Sigmoid colon (tissue), 7 donors: ENCODE results near the gene MRPL38. TPM values are rescaled to one million over a fixed set of nuclear protein-coding genes. Genes with fewer than 3 reads are reported as not detected.

Source experiments
- DNase-seq: peaks from one replicate; pipeline ENCODE4 v3.0.0-alpha.2; 2019
- H3K27ac ChIP-seq, 4 donors: fragments of 200-600 bp; sonication (generic); one replicate each; pipeline ENCODE4 v1.5.1; 2016 to 2019; ENCODE audit warnings: mild to moderate bottlenecking in 1 of 4
- H3K27me3 ChIP-seq, 3 donors: fragments of 200-600 bp; sonication (generic); one replicate each; pipeline ENCODE4 v1.5.1; 2019; ENCODE audit warnings: mild to moderate bottlenecking in 1 of 3
- H3K36me3 ChIP-seq, 4 donors: fragments of 200-600 bp; sonication (generic); one replicate each; pipeline ENCODE4 v1.5.1; 2016 to 2019
- H3K4me1 ChIP-seq, 4 donors: fragments of 200-600 bp; sonication (generic); one replicate each; pipeline ENCODE4 v1.5.1; 2017 to 2019
- H3K4me3 ChIP-seq, 4 donors: fragments of 200-600 bp; sonication (generic); one replicate each; pipeline ENCODE4 v1.5.1; 2017 to 2019; ENCODE audit warnings: mild to moderate bottlenecking in 2 of 4, moderate library complexity in 1 of 4
- H3K9me3 ChIP-seq, 4 donors: fragments of 200-600 bp in 3 of 4; sonication (generic) in 3 of 4; one replicate each; pipeline versions ENCODE4 v1.5.1 to v1.6.1; 2013 to 2019
- CTCF ChIP-seq, 4 experiments: fragments of 450-650 bp in 3 of 4; fragments of 200-600 bp in 1 of 4; IDR thresholded peaks; one replicate each; pipeline ENCODE4 v1.5.1; 2016 to 2019; ENCODE audit warnings: antibody characterized with exemption in 4 of 4, mild to moderate bottlenecking in 3 of 4, moderate library complexity in 2 of 4
- EP300 ChIP-seq, 4 donors: sonication (generic); formaldehyde crosslinking; IDR thresholded peaks; one replicate each; pipeline ENCODE4 v1.6.1; 2017; ENCODE audit warnings: antibody characterized with exemption in 4 of 4
- POLR2A ChIP-seq, 2 donors: fragments of 450-650 bp; IDR thresholded peaks; one replicate each; pipeline ENCODE4 v1.6.1; 2016; ENCODE audit warnings: antibody characterized with exemption in 2 of 2, mild to moderate bottlenecking in 2 of 2, moderate library complexity in 2 of 2
- POLR2AphosphoS5 ChIP-seq, 4 donors: sonication (generic); formaldehyde crosslinking; IDR thresholded peaks; one replicate each; pipeline ENCODE4 v1.6.1; 2017; ENCODE audit warnings: antibody characterized with exemption in 4 of 4
- WGBS, 2 donors: extraction: QIAGEN DNeasy Blood & Tissue Kit; methylation state at CpG; one replicate each; pipeline ENCODE4 v1.1.7; 2013; 5-methylcytosine and 5-hydroxymethylcytosine counted together
- intact Hi-C: fragments of 100-400 bp; cut with DNase I; formaldehyde crosslinking; loops from one replicate; pipeline ENCODE4 v1.15.1; 2023
- polyA plus RNA-seq, 3 donors: library from polyadenylated mRNA; stranded (reverse); fragments of 200-250 nt; gene quantifications; one replicate each; pipeline ENCODE4 v1.2.3, GENCODE V29; 2013
- total RNA-seq, 4 donors: library from RNA; depleted of rRNA; stranded (reverse); fragments of >200 nt; gene quantifications; one replicate each; pipeline ENCODE4 v1.1.0, GENCODE V29; 2016
- donor health status: healthy with polysubstance abuse.
- donor health status: Bipolar disorder and iron deficiency.
- donor health status: healthy.

MRPL38 gene
- total and polyA plus RNA-seq, 7 donors = 32.8 to 71.5 (median 50.6) TPM

- no peaks in the 10 kb centered on the region for H3K27me3 ChIP-seq
- TF ChIP-seq EP300 (IDR thresholded peaks at IDR 0.05) (no peak), POLR2A (IDR thresholded peaks at IDR 0.05) (no peak), POLR2AphosphoS5 (IDR thresholded peaks at IDR 0.05) (no peak), CTCF (IDR thresholded peaks at IDR 0.05) (no peak)
- DNase-seq = no peak
- H3K4me1 ChIP-seq = peaks cover 0 to 15% (median 14%) of the 10 kb centered on the region in 4 donors
- 85 to 88% methylated on average over 13 of the region's 13 CpGs for WGBS, 2 donors
- intact Hi-C loops = no loop called here
- H3K9me3 ChIP-seq = no peaks in the 10 kb centered on the region
- H3K27ac ChIP-seq = no peak overlapping the region
- H3K4me3 ChIP-seq = no peak overlapping the region
- no peaks in the 10 kb centered on the region for H3K36me3 ChIP-seq
Measured at GRCh38 chr17:75937652-75938051, 33.0 kb upstream of the MRPL38 start.

- no peak for DNase-seq
- Histone ChIP-seq H3K9me3 (no peaks in the 10 kb centered on the region), H3K4me1 (no peaks in the 10 kb centered on the region), H3K36me3 (no peaks in the 10 kb centered on the region), H3K4me3 (no peak overlapping the region), H3K27ac (no peak overlapping the region), H3K27me3 (no peaks in the 10 kb centered on the region)
- TF ChIP-seq POLR2A (IDR thresholded peaks at IDR 0.05) (no peak), POLR2AphosphoS5 (IDR thresholded peaks at IDR 0.05) (no peak), CTCF (IDR thresholded peaks at IDR 0.05) (no peak), EP300 (IDR thresholded peaks at IDR 0.05) (no peak)
- intact Hi-C loops = no loop called here
- WGBS, 2 donors = 87 to 89% methylated on average over 4 of the region's 4 CpGs
Measured at GRCh38 chr17:75933808-75934207, 29.1 kb upstream of the MRPL38 start.

- H3K4me3 ChIP-seq = no peak overlapping the region
- H3K27me3 ChIP-seq = no peaks in the 10 kb centered on the region
- TF ChIP-seq POLR2A (IDR thresholded peaks at IDR 0.05) = no peak
- no peak for TF ChIP-seq POLR2AphosphoS5 (IDR thresholded peaks at IDR 0.05)
- TF ChIP-seq EP300 (IDR thresholded peaks at IDR 0.05) = no peak
- TF ChIP-seq CTCF (IDR thresholded peaks at IDR 0.05) = no peak
- no peaks in the 10 kb centered on the region for H3K4me1 ChIP-seq
- no peak overlapping the region for H3K27ac ChIP-seq
- no peaks in the 10 kb centered on the region for H3K9me3 ChIP-seq
- WGBS, 2 donors = 89 to 94% methylated on average over 5 of the region's 5 CpGs
- no peaks in the 10 kb centered on the region for H3K36me3 ChIP-seq
- intact Hi-C loops = no loop called here
- no peak for DNase-seq
Measured at GRCh38 chr17:75932852-75933251, 28.2 kb upstream of the MRPL38 start.

- intact Hi-C loops = no loop called here
- Histone ChIP-seq H3K4me1 (no peaks in the 10 kb centered on the region), H3K9me3 (no peaks in the 10 kb centered on the region), H3K36me3 (peaks cover 0 to 9% (median 0%) of the 10 kb centered on the region in 4 donors), H3K27ac (no peak overlapping the region), H3K4me3 (no peak overlapping the region), H3K27me3 (no peaks in the 10 kb centered on the region)
- no peak for TF ChIP-seq EP300 (IDR thresholded peaks at IDR 0.05)
- no peak for TF ChIP-seq POLR2A (IDR thresholded peaks at IDR 0.05)
- no peak for TF ChIP-seq CTCF (IDR thresholded peaks at IDR 0.05)
- no peak for DNase-seq
- WGBS, 2 donors = 91 to 95% methylated on average over 4 of the region's 4 CpGs
Measured at GRCh38 chr17:75931062-75931461, 26.4 kb upstream of the MRPL38 start.

GRCh38 chr17:75927286-75927922 lies 22.7 kb upstream of the MRPL38 start:
- TF ChIP-seq CTCF (IDR thresholded peaks at IDR 0.05) (peak in 1 of 4 experiments; percentile 32), POLR2A (IDR thresholded peaks at IDR 0.05) (no peak), EP300 (IDR thresholded peaks at IDR 0.05) (no peak), POLR2AphosphoS5 (IDR thresholded peaks at IDR 0.05) (no peak)
- no peak overlapping the region for H3K4me3 ChIP-seq
- H3K27ac ChIP-seq = no peak overlapping the region
- H3K4me1 ChIP-seq = no peaks in the 10 kb centered on the region
- peaks cover 0 to 26% (median 0%) of the 10 kb centered on the region in 4 donors for H3K36me3 ChIP-seq
- intact Hi-C loops = no loop called here
- no peaks in the 10 kb centered on the region for H3K9me3 ChIP-seq
- H3K27me3 ChIP-seq = no peaks in the 10 kb centered on the region
- 42 to 68% methylated on average over 6 of the region's 6 CpGs for WGBS, 2 donors
- no peak for DNase-seq
